Daoy (cell line): ENCODE results near the gene UBTD1. TPM values are rescaled to one million over a fixed set of nuclear protein-coding genes. Genes with fewer than 3 reads are reported as not detected.

Experiments used
- total RNA-seq: library from RNA; depleted of rRNA; stranded (reverse); fragments of >200 nt; shearing (Covaris generic); gene quantifications from 2 replicates; pipeline ENCODE4 v1.2.3, GENCODE V29; 2014; rRNA removed

The UBTD1 gene
- total RNA-seq, 1 experiment from 2014 or later: 8.3 TPM

Other genes starting within 250 kb of the UBTD1 start
- gene ARHGAP19, start 206.3 kb upstream of the UBTD1 start, total RNA-seq: 9.8 and 11.4 TPM in 2 replicates
- gene FRAT1, start 179.7 kb upstream of the UBTD1 start, total RNA-seq: 1.3 and 2.2 TPM in 2 replicates
- 12.7 and 13.8 TPM in 2 replicates for gene FRAT2, start 164.2 kb upstream of the UBTD1 start, total RNA-seq
- 78.4 and 78.6 TPM in 2 replicates for gene RRP12, start 97.6 kb upstream of the UBTD1 start, total RNA-seq
- gene PGAM1, start 72.7 kb upstream of the UBTD1 start, total RNA-seq: 506 and 508 TPM in 2 replicates
- gene EXOSC1, start 52.9 kb upstream of the UBTD1 start, total RNA-seq: 37.7 and 49.1 TPM in 2 replicates
- gene ZDHHC16, start 52.7 kb upstream of the UBTD1 start, total RNA-seq: 29.8 and 38.1 TPM in 2 replicates
- 53.3 and 70.5 TPM in 2 replicates for gene MMS19, start 502 bp upstream of the UBTD1 start, total RNA-seq
- not detected in 2 replicates for gene ANKRD2, start 73.9 kb downstream of the UBTD1 start, total RNA-seq
- not detected in 2 replicates for gene HOGA1, start 85.5 kb downstream of the UBTD1 start, total RNA-seq
- not detected in 2 replicates for gene C10orf62, start 90.8 kb downstream of the UBTD1 start, total RNA-seq
- gene MORN4, start 134.6 kb downstream of the UBTD1 start, total RNA-seq: 1.6 and 3.4 TPM in 2 replicates
- 14.5 and 16.4 TPM in 2 replicates for gene PI4K2A, start 141.7 kb downstream of the UBTD1 start, total RNA-seq
- 4.4 and 5.7 TPM in 2 replicates for gene AVPI1, start 188.3 kb downstream of the UBTD1 start, total RNA-seq
- gene MARVELD1, start 214.8 kb downstream of the UBTD1 start, total RNA-seq: 9.9 and 16.8 TPM in 2 replicates
- gene ZFYVE27, start 238.2 kb downstream of the UBTD1 start, total RNA-seq: 12.3 and 15.1 TPM in 2 replicates